Peyer's patch (tissue), 4 donors: ENCODE data around the gene PIP5KL1.

ENCODE experiments used
- POLR2A ChIP-seq, 2 donors: fragments of 450-650 bp; IDR thresholded peaks; one replicate each; pipeline ENCODE4 v1.5.1; 2017; ENCODE audit warnings: antibody characterized with exemption in 2 of 2, mild to moderate bottlenecking in 2 of 2, moderate library complexity in 2 of 2
- TF ChIP-seq, protein P1 (sequence below), 6 experiments: fragments of 450-650 bp in 4 of 6; fragments of 200-600 bp in 2 of 6; sonication (generic) in 1 of 6; IDR thresholded peaks; one replicate each; pipeline ENCODE4 v1.5.1; 2017 to 2019; ENCODE audit warnings: antibody characterized with exemption in 6 of 6, mild to moderate bottlenecking in 3 of 6, moderate library complexity in 1 of 6

DNA sequence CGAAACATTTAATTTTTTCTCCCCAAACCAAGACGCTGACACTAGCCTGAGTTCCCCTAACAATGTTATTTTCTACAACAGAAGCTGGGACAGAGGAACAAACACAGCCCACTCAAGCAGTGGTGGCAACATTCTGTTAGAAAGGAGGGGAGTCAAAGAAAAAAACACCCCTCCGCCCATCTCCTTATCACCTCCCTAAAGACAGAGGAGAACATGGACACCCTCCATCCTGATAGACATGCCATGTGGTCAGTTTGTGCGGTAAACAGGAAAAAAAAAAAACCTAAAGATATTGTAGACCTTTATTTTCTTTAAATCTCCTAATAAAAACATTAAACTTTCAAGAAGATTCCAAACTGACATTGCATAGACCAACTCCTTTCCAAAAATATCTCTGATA, 10.0 kb upstream of the PIP5KL1 start:
- TF ChIP-seq, protein P1, sequence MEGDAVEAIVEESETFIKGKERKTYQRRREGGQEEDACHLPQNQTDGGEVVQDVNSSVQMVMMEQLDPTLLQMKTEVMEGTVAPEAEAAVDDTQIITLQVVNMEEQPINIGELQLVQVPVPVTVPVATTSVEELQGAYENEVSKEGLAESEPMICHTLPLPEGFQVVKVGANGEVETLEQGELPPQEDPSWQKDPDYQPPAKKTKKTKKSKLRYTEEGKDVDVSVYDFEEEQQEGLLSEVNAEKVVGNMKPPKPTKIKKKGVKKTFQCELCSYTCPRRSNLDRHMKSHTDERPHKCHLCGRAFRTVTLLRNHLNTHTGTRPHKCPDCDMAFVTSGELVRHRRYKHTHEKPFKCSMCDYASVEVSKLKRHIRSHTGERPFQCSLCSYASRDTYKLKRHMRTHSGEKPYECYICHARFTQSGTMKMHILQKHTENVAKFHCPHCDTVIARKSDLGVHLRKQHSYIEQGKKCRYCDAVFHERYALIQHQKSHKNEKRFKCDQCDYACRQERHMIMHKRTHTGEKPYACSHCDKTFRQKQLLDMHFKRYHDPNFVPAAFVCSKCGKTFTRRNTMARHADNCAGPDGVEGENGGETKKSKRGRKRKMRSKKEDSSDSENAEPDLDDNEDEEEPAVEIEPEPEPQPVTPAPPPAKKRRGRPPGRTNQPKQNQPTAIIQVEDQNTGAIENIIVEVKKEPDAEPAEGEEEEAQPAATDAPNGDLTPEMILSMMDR (IDR thresholded peaks at IDR 0.05) = no peak
- no peak for TF ChIP-seq POLR2A (IDR thresholded peaks at IDR 0.05)
